HG03575 (cell line): ENCODE data around the gene ADGRV1.
"Not testable (repeated sequence)": the region's sequence is repeated elsewhere in the genome, so short reads cannot be mapped to it uniquely, and the experiment has no call there.

Experiments
- ATAC-seq: cut with Tn5 transposase; IDR thresholded peaks from one replicate; pipeline ENCODE4 v1.9.1; 2021; ENCODE audit not compliant: unreplicated experiment, insufficient number of reproducible peaks, low FRiP score; ENCODE audit errors: extremely low read depth

ADGRV1 gene

GRCh38 chr5:90549729-90550275 is 8.8 kb upstream of the ADGRV1 start:
- no peak for ATAC-seq

- no peak for ATAC-seq
These were observed 7.6 kb upstream of the ADGRV1 start for GRCh38 chr5:90550963-90551362.

GRCh38 chr5:90551376-90551775 is 7.2 kb upstream of the ADGRV1 start:
- no peak for ATAC-seq

GRCh38 chr5:90553711-90554110 is 4.9 kb upstream of the ADGRV1 start:
- no peak for ATAC-seq

- ATAC-seq: no peak
These were observed 4.1 kb upstream of the ADGRV1 start for GRCh38 chr5:90554358-90555006.

- ATAC-seq: no peak
These were observed 2.9 kb upstream of the ADGRV1 start for GRCh38 chr5:90555666-90556065.

GRCh38 chr5:90557391-90557790 is 1.2 kb upstream of the ADGRV1 start:
- no peak for ATAC-seq

GRCh38 chr5:90557871-90558270 is 726 bp upstream of the ADGRV1 start:
- ATAC-seq: no peak

- no peak for ATAC-seq
These were observed 2.2 kb downstream of the ADGRV1 start for GRCh38 chr5:90560771-90561170.

GRCh38 chr5:90561766-90562165 is 3.2 kb downstream of the ADGRV1 start:
- no peak for ATAC-seq

- no peak for ATAC-seq
These were observed 3.7 kb downstream of the ADGRV1 start for GRCh38 chr5:90562341-90562740.

- ATAC-seq: no peak
These were observed 4.5 kb downstream of the ADGRV1 start for GRCh38 chr5:90563108-90563507.

GRCh38 chr5:90565491-90565890 is 6.9 kb downstream of the ADGRV1 start:
- no peak for ATAC-seq

GRCh38 chr5:90569084-90569483 is 10.5 kb downstream of the ADGRV1 start:
- ATAC-seq: no peak

- no peak for ATAC-seq
These were observed 11.4 kb downstream of the ADGRV1 start for GRCh38 chr5:90570034-90570433.

- no peak for ATAC-seq
These were observed 12.7 kb downstream of the ADGRV1 start for GRCh38 chr5:90571147-90571773.

GRCh38 chr5:90575712-90576111 is 17.1 kb downstream of the ADGRV1 start:
- ATAC-seq: no peak

- ATAC-seq: not testable (repeated sequence)
These were observed 18.0 kb downstream of the ADGRV1 start for GRCh38 chr5:90576566-90576965.

- ATAC-seq: not testable (repeated sequence)
These were observed 21.3 kb downstream of the ADGRV1 start for GRCh38 chr5:90579905-90580304.

GRCh38 chr5:90581956-90582355 is 23.4 kb downstream of the ADGRV1 start:
- no peak for ATAC-seq
